ENCODE results near the gene HYAL2.

DNA sequence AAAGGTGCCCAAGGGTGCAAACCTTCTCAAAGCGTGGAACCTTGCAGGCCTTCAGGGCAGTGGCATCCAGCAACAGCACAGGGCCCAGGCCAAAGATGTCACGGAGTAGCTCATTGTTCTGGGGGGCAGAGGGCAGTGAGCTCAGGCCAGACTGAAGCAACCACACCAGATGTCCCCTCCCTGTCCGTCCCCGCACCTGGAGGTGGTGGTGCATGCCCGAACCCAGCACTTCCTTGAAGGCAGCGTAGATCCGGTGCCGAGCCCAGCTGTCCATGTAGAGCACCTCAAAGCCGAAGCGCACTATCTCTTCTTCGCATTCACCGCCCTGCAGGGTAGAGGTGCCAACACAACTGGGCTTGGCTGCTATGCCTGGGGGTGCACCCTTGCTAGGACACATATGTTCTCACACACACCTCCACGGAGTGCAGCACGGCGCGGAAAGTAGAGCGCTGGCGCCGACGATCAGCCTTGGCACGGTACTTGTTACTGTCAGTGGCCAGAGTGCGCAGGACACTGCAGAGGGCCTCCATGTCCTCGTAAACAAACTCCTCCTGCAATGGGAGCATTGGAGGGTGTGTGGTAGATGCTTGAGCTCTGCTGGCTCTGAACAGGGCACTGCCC, 34.0 kb downstream of the HYAL2 start:
- TF ChIP-seq, protein P1, sequence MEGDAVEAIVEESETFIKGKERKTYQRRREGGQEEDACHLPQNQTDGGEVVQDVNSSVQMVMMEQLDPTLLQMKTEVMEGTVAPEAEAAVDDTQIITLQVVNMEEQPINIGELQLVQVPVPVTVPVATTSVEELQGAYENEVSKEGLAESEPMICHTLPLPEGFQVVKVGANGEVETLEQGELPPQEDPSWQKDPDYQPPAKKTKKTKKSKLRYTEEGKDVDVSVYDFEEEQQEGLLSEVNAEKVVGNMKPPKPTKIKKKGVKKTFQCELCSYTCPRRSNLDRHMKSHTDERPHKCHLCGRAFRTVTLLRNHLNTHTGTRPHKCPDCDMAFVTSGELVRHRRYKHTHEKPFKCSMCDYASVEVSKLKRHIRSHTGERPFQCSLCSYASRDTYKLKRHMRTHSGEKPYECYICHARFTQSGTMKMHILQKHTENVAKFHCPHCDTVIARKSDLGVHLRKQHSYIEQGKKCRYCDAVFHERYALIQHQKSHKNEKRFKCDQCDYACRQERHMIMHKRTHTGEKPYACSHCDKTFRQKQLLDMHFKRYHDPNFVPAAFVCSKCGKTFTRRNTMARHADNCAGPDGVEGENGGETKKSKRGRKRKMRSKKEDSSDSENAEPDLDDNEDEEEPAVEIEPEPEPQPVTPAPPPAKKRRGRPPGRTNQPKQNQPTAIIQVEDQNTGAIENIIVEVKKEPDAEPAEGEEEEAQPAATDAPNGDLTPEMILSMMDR (IDR thresholded peaks at IDR 0.05): no peak
- no peak for TF ChIP-seq POLR2A (IDR thresholded peaks at IDR 0.05)

All from uterus (tissue), 2 donors.